ENCODE data around the gene C9orf72. TPM values are rescaled to one million over a fixed set of nuclear protein-coding genes. Genes with fewer than 3 reads are reported as not detected.

The C9orf72 gene
- total and polyA plus RNA-seq, 12 donors: 4.9 to 22.0 (median 15.8) TPM

DNA sequence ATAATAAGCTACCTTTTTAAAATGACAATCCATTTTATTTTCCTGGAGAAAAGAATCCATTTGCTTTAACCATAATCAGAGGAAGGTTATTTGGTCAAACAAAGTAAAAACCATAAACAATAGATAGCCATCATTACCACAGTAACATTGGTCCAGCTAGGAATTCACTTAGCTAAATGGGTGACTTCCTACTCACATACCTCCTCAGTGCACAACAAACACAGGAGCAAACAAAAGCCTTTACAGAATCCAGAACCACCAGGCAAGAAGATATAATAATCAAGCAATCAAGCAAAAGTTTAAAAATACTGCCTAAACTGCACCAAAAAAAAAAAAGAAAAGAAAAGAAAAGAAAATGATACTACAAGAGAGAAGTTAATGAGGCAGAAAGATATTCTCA, 50.1 kb downstream of the C9orf72 start:
- Histone ChIP-seq H3K36me3 (peaks cover 0 to 2% (median 0%) of the 10 kb centered on the region in 9 donors), H3K27ac (no peak overlapping the region), H3K27me3 (no peaks in the 10 kb centered on the region), H3K9me3 (no peaks in the 10 kb centered on the region), H3K4me1 (peaks cover 0 to 15% (median 3%) of the 10 kb centered on the region in 9 donors), H3K4me3 (no peak overlapping the region)
- no peak for DNase-seq
- ATAC-seq: no peak
- TF ChIP-seq CTCF (IDR thresholded peaks at IDR 0.05): no peak
- intact Hi-C loops (cut with DNase I): loop anchor here in 3 of 10 donors (10.0 kb wide), 3 partner anchors 48 to 88 kb away; no protein-coding TSS in a partner anchor

GRCh38 chr9:27520986-27521385, 52.3 kb downstream of the C9orf72 start:
- H3K9me3 ChIP-seq: no peaks in the 10 kb centered on the region
- peaks cover 0 to 2% (median 0%) of the 10 kb centered on the region in 9 donors for H3K4me1 ChIP-seq
- DNase-seq: no peak
- no peak for ATAC-seq
- H3K27ac ChIP-seq: no peak overlapping the region
- 91 to 94% methylated on average over 4 of the region's 4 CpGs for WGBS, 2 donors
- intact Hi-C loops (cut with DNase I): loop anchor here in 3 of 10 donors (10.0 kb wide), 3 partner anchors 46 to 86 kb away; no protein-coding TSS in a partner anchor
- no peaks in the 10 kb centered on the region for H3K27me3 ChIP-seq
- TF ChIP-seq CTCF (IDR thresholded peaks at IDR 0.05): no peak
- peaks cover 0 to 2% (median 0%) of the 10 kb centered on the region in 9 donors for H3K36me3 ChIP-seq
- H3K4me3 ChIP-seq: no peak overlapping the region

- no peak overlapping the region for H3K27ac ChIP-seq
- no peak overlapping the region for H3K4me3 ChIP-seq
- H3K36me3 ChIP-seq: peaks cover 0 to 2% (median 0%) of the 10 kb centered on the region in 9 donors
- no peak for TF ChIP-seq CTCF (IDR thresholded peaks at IDR 0.05)
- WGBS, 2 donors: 87 to 93% methylated on average over 10 of the region's 10 CpGs
- H3K27me3 ChIP-seq: no peaks in the 10 kb centered on the region
- ATAC-seq: no peak
- intact Hi-C loops (cut with DNase I): loop anchor here in 3 of 10 donors (10.0 kb wide), 3 partner anchors 45 to 85 kb away; no protein-coding TSS in a partner anchor
- no peaks in the 10 kb centered on the region for H3K9me3 ChIP-seq
- peaks cover 0 to 5% (median 3%) of the 10 kb centered on the region in 9 donors for H3K4me1 ChIP-seq
- no peak for DNase-seq
These were observed 53.5 kb downstream of the C9orf72 start for GRCh38 chr9:27519466-27520465.

DNA sequence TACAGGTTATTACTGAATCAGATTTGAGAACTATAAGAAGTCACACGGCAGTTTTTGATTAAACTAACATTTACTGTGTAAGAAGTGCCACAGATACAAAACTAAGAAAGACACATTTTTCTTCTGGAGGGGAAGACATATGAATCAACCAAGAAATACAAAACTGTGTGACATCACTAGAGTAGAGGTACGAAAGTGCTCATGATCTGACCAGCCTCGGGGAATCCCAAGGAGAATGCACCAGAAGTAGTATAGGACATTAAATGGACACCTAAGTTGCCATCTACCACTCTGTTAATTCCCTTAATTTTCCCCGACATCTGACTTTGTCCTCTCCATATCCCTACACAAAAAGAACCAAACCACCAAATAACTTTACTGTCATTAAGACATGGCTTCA, 54.5 kb downstream of the C9orf72 start:
- H3K36me3 ChIP-seq: no peaks in the 10 kb centered on the region
- 91 to 95% methylated on average over 4 of the region's 4 CpGs for WGBS, 2 donors

More for the DNA sequence above, 54.5 kb downstream of the C9orf72 start:
- Histone ChIP-seq H3K9me3 (no peaks in the 10 kb centered on the region), H3K4me3 (no peak overlapping the region), H3K27me3 (no peaks in the 10 kb centered on the region), H3K4me1 (peaks cover 0 to 13% (median 9%) of the 10 kb centered on the region in 9 donors), H3K27ac (no peak overlapping the region)
- ATAC-seq (no peak), DNase-seq (no peak)
- TF ChIP-seq CTCF (IDR thresholded peaks at IDR 0.05): no peak
- intact Hi-C loops (cut with DNase I): no loop called here
